Hematopoietic multipotent progenitor cell treated with erythropoietin and hydrocortisone succinate and interleukin-3 and kit ligand, for 4 days (in vitro differentiated cells): ENCODE results near the gene THOC7.

Source experiments
- DNase-seq: peaks from one replicate; pipeline ENCODE4 v3.0.0-alpha.2; 2015

The THOC7 gene

DNA sequence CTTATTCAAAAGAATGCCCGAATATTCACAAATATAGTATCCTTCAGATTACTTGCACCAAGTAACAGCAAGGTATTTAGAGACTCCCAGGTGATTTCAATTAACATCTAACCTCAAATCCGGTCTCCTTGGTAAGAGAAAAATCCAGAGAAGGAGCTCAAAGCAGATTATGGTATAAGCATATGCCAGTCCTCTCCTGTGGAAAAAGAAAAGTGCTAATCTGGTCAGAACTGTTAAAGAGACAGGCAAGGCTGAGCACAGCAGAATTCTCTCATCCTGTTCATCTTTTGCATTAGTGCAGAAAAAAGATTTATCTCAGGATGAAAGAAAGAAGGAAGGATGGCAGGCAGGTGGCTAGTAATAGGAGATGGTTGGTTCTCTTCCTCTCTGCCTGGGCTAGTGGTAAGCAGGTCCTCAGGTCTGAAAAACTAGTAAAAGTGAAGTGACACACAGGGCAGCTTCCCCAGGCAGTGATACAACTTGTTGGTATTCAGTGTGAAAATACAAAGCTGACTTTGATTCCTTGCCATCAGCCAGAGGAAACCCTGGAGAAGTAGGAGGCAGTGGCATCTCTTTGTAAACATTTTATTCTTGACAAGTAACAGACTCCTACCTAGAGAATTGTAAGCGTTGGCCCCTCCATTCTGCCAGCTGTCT, 14.3 kb upstream of the THOC7 start:
- DNase-seq: no peak

GRCh38 chr3:63876260-63876659, 12.7 kb upstream of the THOC7 start:
- no peak for DNase-seq

GRCh38 chr3:63875510-63875909, 11.9 kb upstream of the THOC7 start:
- no peak for DNase-seq

DNA sequence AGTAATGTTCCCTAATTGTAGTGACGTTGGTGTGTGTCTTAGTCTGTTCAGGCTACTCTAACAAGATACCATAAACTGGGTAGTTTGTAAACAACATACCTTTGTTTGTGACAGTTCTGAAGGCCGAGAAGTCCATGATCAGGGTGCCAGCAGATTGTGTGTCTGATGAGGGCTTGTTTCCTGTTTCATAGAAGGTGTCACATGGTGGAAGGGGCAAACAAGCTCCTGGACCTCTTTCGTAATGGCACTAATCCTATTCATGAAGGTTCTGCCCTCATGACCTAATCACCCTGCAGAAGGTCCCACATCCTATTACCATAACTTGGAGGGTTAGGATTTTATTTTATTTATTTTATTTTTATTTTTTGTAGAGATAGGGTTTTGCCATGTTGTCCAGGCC, 11.2 kb upstream of the THOC7 start:
- DNase-seq: peak; percentile 36

DNA sequence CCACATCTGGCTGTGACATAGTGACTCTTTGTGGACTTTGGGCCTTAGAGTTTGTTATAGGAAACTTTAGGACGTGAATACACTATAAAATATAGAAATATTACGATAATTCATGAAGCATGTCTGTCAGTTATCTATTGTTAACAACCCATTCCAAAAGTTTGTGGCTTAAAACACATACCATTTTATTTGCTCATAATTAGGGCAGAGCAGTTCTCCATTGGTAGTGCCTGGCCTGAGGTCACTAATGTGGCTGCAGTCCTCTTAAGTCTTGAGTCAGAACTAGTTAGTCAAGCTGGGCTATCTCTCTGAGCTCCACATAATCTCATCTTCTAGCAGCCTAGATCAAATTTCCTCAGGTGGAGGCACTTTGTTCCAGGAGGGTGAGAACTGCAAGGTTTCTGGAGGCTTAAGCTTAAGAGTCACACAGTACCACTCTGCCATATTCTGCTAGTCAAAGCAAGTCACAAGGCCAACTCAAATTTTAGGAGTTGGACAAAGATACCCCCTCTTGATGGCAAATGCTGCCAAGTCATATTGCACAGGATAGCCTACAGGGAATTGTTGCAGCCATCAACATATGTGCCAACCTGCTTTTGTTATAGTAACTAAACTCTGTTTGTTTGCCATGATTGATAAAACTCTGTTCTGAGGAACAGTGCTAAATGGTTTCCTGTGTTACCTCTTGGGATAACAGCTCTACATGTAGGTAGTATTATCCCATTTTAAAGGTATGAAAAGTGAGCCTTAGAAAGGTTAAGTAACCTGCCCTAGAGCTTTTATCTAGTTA, 8.7 kb upstream of the THOC7 start:
- no peak for DNase-seq

DNA sequence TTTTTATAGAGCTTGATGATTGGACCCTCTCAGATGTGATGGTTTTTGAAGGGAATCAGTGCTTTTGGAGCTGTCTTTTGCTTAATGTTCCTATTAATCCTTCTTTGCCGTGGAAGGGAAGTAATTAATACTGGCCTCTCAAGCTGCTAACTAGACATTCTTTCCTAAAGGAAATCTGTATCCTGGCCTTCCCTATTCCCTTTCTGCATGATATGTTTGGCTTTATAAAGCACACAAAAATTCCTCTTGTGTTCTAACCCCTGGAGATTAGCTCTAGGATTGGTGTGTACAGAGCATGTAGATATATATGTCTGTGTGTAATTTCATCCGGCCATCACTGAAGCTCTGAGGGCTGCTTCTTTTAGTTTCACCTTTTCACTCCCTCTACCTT, 7.0 kb upstream of the THOC7 start:
- no peak for DNase-seq

GRCh38 chr3:63869940-63870614, 6.5 kb upstream of the THOC7 start:
- no peak for DNase-seq

- no peak for DNase-seq
Observed at GRCh38 chr3:63867225-63867624, 3.6 kb upstream of the THOC7 start.

- no peak for DNase-seq
Observed at GRCh38 chr3:63864965-63865327, 1.3 kb upstream of the THOC7 start.

- DNase-seq: peak; percentile 77
Observed at GRCh38 chr3:63864008-63864964, 681 bp upstream of the THOC7 start.

GRCh38 chr3:63862804-63863149, 828 bp downstream of the THOC7 start:
- peak; percentile 30 for DNase-seq

- no peak for DNase-seq
Observed at GRCh38 chr3:63861306-63861705, 2.3 kb downstream of the THOC7 start.

DNA sequence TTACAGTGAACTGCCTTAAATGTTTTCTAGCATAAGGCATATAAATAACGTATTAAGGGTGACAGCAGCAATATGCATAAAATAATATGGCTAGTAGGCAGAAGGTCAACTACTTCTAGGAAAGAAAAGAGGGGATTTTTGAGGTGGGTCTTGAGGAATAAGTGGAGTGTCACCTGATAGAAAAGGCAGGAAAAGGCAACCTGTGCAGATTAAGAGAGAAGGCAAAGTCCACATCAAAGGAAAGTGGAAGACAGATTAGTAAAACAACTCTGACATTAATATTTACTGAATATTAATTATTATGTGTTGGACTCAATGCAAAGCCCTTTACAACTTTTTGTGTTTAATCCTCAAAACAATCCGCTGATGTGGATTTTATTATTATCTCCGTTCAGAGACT, 2.8 kb downstream of the THOC7 start:
- DNase-seq: no peak

GRCh38 chr3:63857311-63857710, 6.3 kb downstream of the THOC7 start:
- DNase-seq: no peak

- no peak for DNase-seq
Observed at GRCh38 chr3:63855333-63855940, 8.2 kb downstream of the THOC7 start.

- no peak for DNase-seq
Observed at GRCh38 chr3:63853106-63853505, 10.5 kb downstream of the THOC7 start.

DNA sequence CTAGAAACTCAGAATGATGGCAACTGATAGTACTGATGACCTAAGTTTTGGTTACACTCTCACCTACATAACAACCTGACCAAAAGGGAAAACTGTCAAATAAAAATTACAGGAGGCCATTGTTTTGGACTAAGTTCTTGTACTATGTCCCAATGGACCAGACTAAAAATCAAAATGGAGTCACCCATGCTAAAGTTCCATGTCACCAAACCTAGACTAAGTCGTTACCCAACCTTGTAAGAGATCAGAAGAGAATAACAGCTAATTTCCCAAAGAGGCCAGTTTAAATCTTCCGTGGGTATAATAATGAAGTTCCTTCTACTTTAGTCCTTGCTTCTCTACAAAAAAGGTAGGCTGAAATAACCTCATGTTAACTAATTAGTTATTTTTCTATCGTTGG, 12.3 kb downstream of the THOC7 start:
- DNase-seq: no peak

DNA sequence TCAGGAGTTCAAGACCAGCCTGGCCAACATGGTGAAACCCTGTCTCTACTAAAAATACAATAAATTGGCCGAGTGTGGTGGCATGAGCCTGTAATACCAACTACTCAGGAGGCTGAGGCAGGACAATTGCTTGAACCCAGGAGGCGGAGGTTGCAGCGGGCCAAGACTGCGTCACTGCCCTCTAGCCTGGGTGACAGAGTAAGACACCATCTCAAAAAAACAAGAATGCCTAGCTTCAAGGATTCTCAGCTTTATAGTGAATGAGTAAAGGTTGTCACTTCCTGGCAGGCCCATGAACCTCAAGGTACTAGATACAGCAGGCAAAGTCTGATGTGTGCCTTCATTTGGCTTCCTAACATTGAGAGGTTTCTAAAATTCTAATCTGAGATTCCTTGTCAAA, 14.4 kb downstream of the THOC7 start:
- DNase-seq: no peak

GRCh38 chr3:63847718-63848450, 15.7 kb downstream of the THOC7 start:
- DNase-seq: no peak

DNA sequence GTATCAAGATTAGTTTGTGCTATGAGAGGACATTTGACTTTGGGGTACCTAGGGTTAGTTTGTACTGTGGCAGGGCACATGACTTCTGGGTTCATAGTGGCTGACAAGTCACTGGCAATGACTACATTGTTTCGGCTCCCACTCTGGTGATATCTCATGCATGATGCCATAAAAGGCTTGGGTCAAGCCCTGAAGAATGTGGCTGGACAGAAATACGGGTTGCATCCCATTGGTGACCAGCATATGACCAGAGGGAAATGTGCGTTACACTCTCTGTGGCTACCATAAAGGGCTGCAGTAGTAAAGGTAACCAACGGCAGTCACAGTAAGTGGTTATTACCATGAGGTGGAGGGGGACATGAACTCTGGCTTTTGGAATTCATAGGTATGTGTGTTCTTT, 18.4 kb downstream of the THOC7 start:
- DNase-seq: no peak

- no peak for DNase-seq
Observed at GRCh38 chr3:63842127-63842526, 21.5 kb downstream of the THOC7 start.

DNA sequence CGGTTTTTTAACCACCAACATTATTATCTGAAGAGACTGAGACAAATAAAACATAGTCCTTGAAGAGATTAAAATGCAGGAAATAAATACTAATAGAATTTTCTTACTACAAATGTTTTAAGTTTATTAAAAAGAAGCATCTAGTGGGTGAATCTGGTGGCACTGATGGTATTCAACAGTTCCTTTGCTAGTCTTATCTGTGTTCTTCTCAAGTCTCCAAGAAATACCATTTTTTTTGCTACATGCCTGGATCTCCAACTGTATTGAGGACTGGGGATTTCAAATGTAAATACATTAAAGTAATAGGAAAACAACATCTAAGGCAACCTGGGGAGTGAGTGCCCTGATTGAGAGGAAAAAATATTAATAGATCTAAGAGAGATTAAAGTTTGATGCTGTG, 21.9 kb downstream of the THOC7 start:
- DNase-seq: no peak
